Measurements from ENCODE around the gene PPARA. TPM values are rescaled to one million over a fixed set of nuclear protein-coding genes. Genes with fewer than 3 reads are reported as not detected.
"Not testable (repeated sequence)": the region's sequence is repeated elsewhere in the genome, so short reads cannot be mapped to it uniquely, and the experiment has no call there.

PPARA gene
- polyA plus RNA-seq, 3 donors from 2014 or later = 3.4 to 8.0 (median 6.1) TPM

- H3K9me3 Mint-ChIP-seq = no peaks in the 10 kb centered on the region
- H3K27ac Mint-ChIP-seq = no peak overlapping the region
- no peak for DNase-seq
- peaks cover 0 to 4% (median 1%) of the 10 kb centered on the region in 3 donors for H3K27me3 Mint-ChIP-seq (ENCODE audit: low read depth in 3 of 3)
- H3K4me1 Mint-ChIP-seq = peaks cover 7 to 10% of the 10 kb centered on the region in 2 donors
- no peak overlapping the region for H3K4me3 Mint-ChIP-seq
- H3K36me3 Mint-ChIP-seq = no peaks in the 10 kb centered on the region
These were observed 13.0 kb upstream of the PPARA start for GRCh38 chr22:46137218-46137766.

GRCh38 chr22:46138058-46138797, 12.1 kb upstream of the PPARA start:
- DNase-seq = no peak
- Mint-ChIP-seq H3K9me3 (no peaks in the 10 kb centered on the region), H3K27ac (peak overlapping the region in 1 of 6 donors; percentile 12), H3K36me3 (no peaks in the 10 kb centered on the region), H3K4me3 (no peak overlapping the region), H3K27me3 (ENCODE audit: low read depth in 3 of 3) (peaks cover 0 to 2% (median 1%) of the 10 kb centered on the region in 3 donors), H3K4me1 (peaks cover 7 to 10% of the 10 kb centered on the region in 2 donors)

GRCh38 chr22:46139417-46139816, 10.9 kb upstream of the PPARA start:
- H3K36me3 Mint-ChIP-seq; H3K4me3 Mint-ChIP-seq; H3K4me1 Mint-ChIP-seq; H3K27ac Mint-ChIP-seq; H3K9me3 Mint-ChIP-seq; DNase-seq; H3K27me3 Mint-ChIP-seq (ENCODE audit: low read depth in 3 of 3): not testable (repeated sequence)

- no peak for DNase-seq
- Mint-ChIP-seq H3K4me3 (no peak overlapping the region), H3K27ac (no peak overlapping the region), H3K4me1 (peaks cover 7 to 10% of the 10 kb centered on the region in 2 donors), H3K27me3 (ENCODE audit: low read depth in 3 of 3) (peaks cover 1 to 2% (median 1%) of the 10 kb centered on the region in 3 donors), H3K9me3 (no peaks in the 10 kb centered on the region), H3K36me3 (no peaks in the 10 kb centered on the region)
These were observed 10.4 kb upstream of the PPARA start for GRCh38 chr22:46139895-46140350.

- H3K36me3 Mint-ChIP-seq = no peaks in the 10 kb centered on the region
- peaks cover 7 to 10% of the 10 kb centered on the region in 2 donors for H3K4me1 Mint-ChIP-seq
- H3K9me3 Mint-ChIP-seq = no peaks in the 10 kb centered on the region
- peak overlapping the region in 3 of 5 donors; percentile 4 to 40 (median 32) for H3K4me3 Mint-ChIP-seq
- no peak for DNase-seq
- H3K27me3 Mint-ChIP-seq (ENCODE audit: low read depth in 3 of 3) = peaks cover 1 to 3% (median 2%) of the 10 kb centered on the region in 3 donors
- H3K27ac Mint-ChIP-seq = peak overlapping the region in 4 of 6 donors; percentile 22 to 73 (median 36)
These were observed 9.1 kb upstream of the PPARA start for GRCh38 chr22:46140989-46141928.

- Mint-ChIP-seq H3K9me3 (no peaks in the 10 kb centered on the region), H3K4me1 (peaks cover 7 to 10% of the 10 kb centered on the region in 2 donors), H3K27ac (peak overlapping the region in 1 of 6 donors; percentile 14), H3K27me3 (ENCODE audit: low read depth in 3 of 3) (peaks cover 1 to 3% (median 2%) of the 10 kb centered on the region in 3 donors), H3K36me3 (no peaks in the 10 kb centered on the region), H3K4me3 (no peak overlapping the region)
- DNase-seq = no peak
These were observed 7.5 kb upstream of the PPARA start for GRCh38 chr22:46142548-46143490.

GRCh38 chr22:46143491-46144147, 6.7 kb upstream of the PPARA start:
- Mint-ChIP-seq H3K9me3 (no peaks in the 10 kb centered on the region), H3K4me1 (peaks cover 7 to 10% of the 10 kb centered on the region in 2 donors), H3K27ac (no peak overlapping the region), H3K4me3 (no peak overlapping the region), H3K27me3 (ENCODE audit: low read depth in 3 of 3) (peaks cover 1 to 3% (median 3%) of the 10 kb centered on the region in 3 donors), H3K36me3 (no peaks in the 10 kb centered on the region)
- no peak for DNase-seq

- H3K27ac Mint-ChIP-seq = no peak overlapping the region
- no peaks in the 10 kb centered on the region for H3K36me3 Mint-ChIP-seq
- no peak for DNase-seq
- H3K9me3 Mint-ChIP-seq = no peaks in the 10 kb centered on the region
- peaks cover 1 to 7% (median 3%) of the 10 kb centered on the region in 3 donors for H3K27me3 Mint-ChIP-seq (ENCODE audit: low read depth in 3 of 3)
- H3K4me3 Mint-ChIP-seq = no peak overlapping the region
- peaks cover 15 to 19% of the 10 kb centered on the region in 2 donors for H3K4me1 Mint-ChIP-seq
These were observed 4.9 kb upstream of the PPARA start for GRCh38 chr22:46145361-46145851.

GRCh38 chr22:46145896-46146295, 4.4 kb upstream of the PPARA start:
- Mint-ChIP-seq H3K4me3 (no peak overlapping the region), H3K36me3 (no peaks in the 10 kb centered on the region), H3K27me3 (ENCODE audit: low read depth in 3 of 3) (peaks cover 1 to 8% (median 3%) of the 10 kb centered on the region in 3 donors), H3K27ac (peak overlapping the region in 1 of 6 donors; percentile 22), H3K4me1 (peaks cover 15 to 19% of the 10 kb centered on the region in 2 donors), H3K9me3 (no peaks in the 10 kb centered on the region)
- no peak for DNase-seq

GRCh38 chr22:46146329-46146728, 4.0 kb upstream of the PPARA start:
- Mint-ChIP-seq H3K27ac (peak overlapping the region in 1 of 6 donors; percentile 22), H3K4me1 (peaks cover 13 to 15% of the 10 kb centered on the region in 2 donors), H3K9me3 (no peaks in the 10 kb centered on the region), H3K36me3 (no peaks in the 10 kb centered on the region), H3K27me3 (ENCODE audit: low read depth in 3 of 3) (peaks cover 1 to 9% (median 3%) of the 10 kb centered on the region in 3 donors), H3K4me3 (no peak overlapping the region)
- no peak for DNase-seq

- peaks cover 3 to 11% (median 4%) of the 10 kb centered on the region in 3 donors for H3K27me3 Mint-ChIP-seq (ENCODE audit: low read depth in 3 of 3)
- H3K27ac Mint-ChIP-seq = peak overlapping the region in 1 of 6 donors; percentile 58
- no peaks in the 10 kb centered on the region for H3K9me3 Mint-ChIP-seq
- H3K36me3 Mint-ChIP-seq = no peaks in the 10 kb centered on the region
- no peak for DNase-seq
- H3K4me1 Mint-ChIP-seq = peaks cover 14 to 16% of the 10 kb centered on the region in 2 donors
- H3K4me3 Mint-ChIP-seq = no peak overlapping the region
These were observed 3.3 kb upstream of the PPARA start for GRCh38 chr22:46147061-46147460.
